Measurements from ENCODE around the gene PCSK7. TPM values are rescaled to one million over a fixed set of nuclear protein-coding genes. Genes with fewer than 3 reads are reported as not detected.

Gene PCSK7
- total and polyA plus RNA-seq, 2 of the 8 experiments (the other 6 are each of a cell fraction or from before 2014, with no cell fraction given) = 23.4 to 38.5 TPM

- no peak overlapping the region for H4K5ac ChIP-seq (ENCODE audit: insufficient read length, low read depth, low read length)
- H2BK5ac ChIP-seq (ENCODE audit: low read depth, low read length) = no peak overlapping the region
- no peaks in the 10 kb centered on the region for H3K27me3 ChIP-seq (replicated peaks in 1 of 4; ENCODE audit: control insufficient read depth in 3 of 4, extremely low read depth in 1 of 4, insufficient read depth in 3 of 4, low read length in 3 of 4)
- H3K79me1 ChIP-seq (ENCODE audit: low read depth, low read length) = peaks cover 5% of the 10 kb centered on the region
- no peak overlapping the region for H4K91ac ChIP-seq (replicated peaks; ENCODE audit: insufficient read length, low read length)
- H3K36me3 ChIP-seq (ENCODE audit: control insufficient read depth in 2 of 4, insufficient read depth in 4 of 4, low read length in 3 of 4) = peaks cover 17 to 74% (median 43%) of the 10 kb centered on the region in 4 experiments
- no peak overlapping the region for H3K23ac ChIP-seq (ENCODE audit: insufficient read length)
- H2BK15ac ChIP-seq (ENCODE audit: low read length) = no peak overlapping the region
- H3K18ac ChIP-seq (ENCODE audit: extremely low read depth, low read length) = no peak overlapping the region
- no peak overlapping the region for H2BK120ac ChIP-seq (replicated peaks; ENCODE audit: low read depth, low read length)
- no peak overlapping the region for H2BK20ac ChIP-seq (ENCODE audit: low read length)
- no peaks in the 10 kb centered on the region for H3K23me2 ChIP-seq (ENCODE audit: low read depth, low read length)
- no peaks in the 10 kb centered on the region for H3K4me1 ChIP-seq (replicated peaks in 1 of 4; ENCODE audit: control insufficient read depth in 3 of 4, insufficient read depth in 4 of 4, low read length in 3 of 4)
- peaks cover 7 to 8% of the 10 kb centered on the region in 2 experiments for H4K20me1 ChIP-seq (replicated peaks in 1 of 2; ENCODE audit: control insufficient read depth in 1 of 2, insufficient read depth in 2 of 2, low read length in 2 of 2)
- no peak overlapping the region for H4K8ac ChIP-seq (ENCODE audit: extremely low read depth, insufficient read depth, low read length)
- no peak overlapping the region for H2BK12ac ChIP-seq (ENCODE audit: low read depth, low read length)
- H2AK5ac ChIP-seq (ENCODE audit: low read depth, low read length) = no peak overlapping the region
- no peak overlapping the region for H3K4me2 ChIP-seq (ENCODE audit: insufficient read depth in 1 of 2, low read depth in 2 of 2, low read length in 2 of 2)
- WGBS, 2 experiments (ENCODE audit: extremely low coverage in 1 of 2, insufficient coverage in 1 of 2, insufficient read length in 1 of 2, insufficient replicate concordance in 2 of 2, low coverage in 1 of 2, low lambda C conversion rate in 2 of 2, missing lambda C conversion rate in 1 of 2) = 88% methylated on average over 2 of the region's 2 CpGs; no CpG with 5 or more reads in 1 of the 2 experiments
- H3K9ac ChIP-seq (replicated peaks in 1 of 4; ENCODE audit: extremely low read depth in 1 of 4, low read depth in 3 of 4, low read length in 3 of 4) = no peak overlapping the region
- POLR2A ChIA-PET (ENCODE audit: partially characterized antibody) = interaction anchor here (0.7 to 5.4 kb wide), 5 partner anchors 12 to 19 kb away, joined by 3 to 35 read pairs (median 3); no protein-coding TSS in a partner anchor
- TF ChIP-seq CEBPB (IDR thresholded peaks at IDR 0.05; ENCODE audit: low read depth, low read length) (no peak), TBP (IDR thresholded peaks at IDR 0.05; ENCODE audit: low read depth, low read length) (no peak), TAF1 (IDR thresholded peaks at IDR 0.05; ENCODE audit: low read depth, low read length) (no peak), TAF7 (optimal IDR thresholded peaks at IDR 0.05; ENCODE audit: borderline replicate concordance, low read depth, low read length) (no peak), GTF2F1 (IDR thresholded peaks at IDR 0.05; ENCODE audit: borderline replicate concordance, low read depth, low read length) (no peak), ATF3 (IDR thresholded peaks at IDR 0.05; ENCODE audit: insufficient read depth, low read depth, low read length) (no peak), SIX5 (IDR thresholded peaks at IDR 0.05; ENCODE audit: low read depth, low read length) (no peak), E2F6 (IDR thresholded peaks at IDR 0.05) (no peak), CREB1 (IDR thresholded peaks at IDR 0.05) (no peak), HDAC6 (IDR thresholded peaks at IDR 0.05; ENCODE audit: low read depth, low read length) (no peak)
- no peak for FAIRE-seq
- H2AFZ ChIP-seq (ENCODE audit: low read length) = no peak overlapping the region
- no peak overlapping the region for H3K56ac ChIP-seq (replicated peaks; ENCODE audit: insufficient read length, low read depth, low read length)
- H3K79me2 ChIP-seq (ENCODE audit: control insufficient read depth in 1 of 2, insufficient read depth in 2 of 2, low read length in 2 of 2) = peaks cover 0 to 61% of the 10 kb centered on the region in 2 experiments; a peak in 2 of 4 replicates
- no peak overlapping the region for H3K27ac ChIP-seq (ENCODE audit: low read depth, low read length)
- no peak for DNase-seq (ENCODE audit: low read depth in 1 of 2, low spot score in 2 of 2)
- H3K14ac ChIP-seq (ENCODE audit: insufficient read length) = no peak overlapping the region
- no peak overlapping the region for H3K4me3 ChIP-seq (ENCODE audit: extremely low read depth in 1 of 4, insufficient read depth in 2 of 4, low read depth in 3 of 4, low read length in 4 of 4)
- H3K9me3 ChIP-seq (ENCODE audit: insufficient read depth in 2 of 2, low read depth in 1 of 2, low read length in 1 of 2) = no peaks in the 10 kb centered on the region
- no peak overlapping the region for H3K4ac ChIP-seq (replicated peaks; ENCODE audit: insufficient read length, low read depth, low read length)
- CTCF ChIA-PET (ENCODE audit: partially characterized antibody) = interaction anchor here (0.7 to 2.0 kb wide), 2 partner anchors 20 to 321 kb away, joined by 3 to 8 read pairs; no protein-coding TSS in a partner anchor
These were observed 71.0 kb downstream of the PCSK7 start for GRCh38 chr11:117160826-117161225.

Measured in H1 (cell line).